HepG2 (cell line): ENCODE results near the gene AP2A2. TPM values are rescaled to one million over a fixed set of nuclear protein-coding genes. Genes with fewer than 3 reads are reported as not detected.

Experiments used
- CEBPZ ChIP-seq: IDR thresholded peaks from 2 replicates; pipeline ENCODE4 v1.6.1; 2012; ENCODE audit warnings: low read length, improper control_type of control experiment
- CTCF ChIP-seq: sonication (generic); formaldehyde crosslinking; IDR thresholded peaks from 2 replicates; pipeline ENCODE4 v1.5.0; 2020; ENCODE audit warnings: mild to moderate bottlenecking, missing genetic modification reagents, moderate library complexity
- HIVEP1 ChIP-seq: sonication (generic); formaldehyde crosslinking; IDR thresholded peaks from 2 replicates; pipeline ENCODE4 v1.4.0; 2020; ENCODE audit warnings: mild to moderate bottlenecking, missing genetic modification reagents
- HMGA1 ChIP-seq: sonication (generic); formaldehyde crosslinking; conservative IDR thresholded peaks from 2 replicates; pipeline ENCODE4 v1.4.0; 2020; ENCODE audit warnings: missing genetic modification reagents
- IKZF5 ChIP-seq: IDR thresholded peaks from 2 replicates; pipeline ENCODE4 v1.6.1; 2018; ENCODE audit warnings: missing genetic modification reagents, mild to moderate bottlenecking, missing compliant biosample characterization
- ISX ChIP-seq: sonication (generic); formaldehyde crosslinking; conservative IDR thresholded peaks from 2 replicates; pipeline ENCODE4 v1.5.0; 2020; ENCODE audit warnings: missing genetic modification reagents
- MLX ChIP-seq: IDR thresholded peaks from 2 replicates; pipeline ENCODE4 v1.6.1; 2016
- NKX3-1 ChIP-seq: sonication (generic); formaldehyde crosslinking; IDR thresholded peaks from 2 replicates; pipeline ENCODE4 v1.5.0; 2020; ENCODE audit warnings: missing genetic modification reagents
- PHB2 ChIP-seq: fragments of 450-650 bp; IDR thresholded peaks from 2 replicates; pipeline ENCODE4 v1.6.1; 2018; ENCODE audit not compliant: partially characterized antibody
- RELA ChIP-seq: sonication (generic); formaldehyde crosslinking; IDR thresholded peaks from 2 replicates; pipeline ENCODE4 v1.4.0; 2020; ENCODE audit warnings: missing genetic modification reagents
- SAP130 ChIP-seq: IDR thresholded peaks from 2 replicates; pipeline ENCODE4 v1.6.1; 2016; ENCODE audit warnings: low read depth
- YEATS2 ChIP-seq: sonication (generic); formaldehyde crosslinking; IDR thresholded peaks from 2 replicates; pipeline ENCODE4 v1.4.0; 2020; ENCODE audit warnings: missing genetic modification reagents, borderline replicate concordance
- ZNF207 ChIP-seq: fragments of 450-650 bp; IDR thresholded peaks from 2 replicates; pipeline ENCODE4 v1.6.1; 2016; ENCODE audit warnings: antibody characterized with exemption, borderline replicate concordance
- ZNF276 ChIP-seq: sonication (generic); formaldehyde crosslinking; IDR thresholded peaks from 2 replicates; pipeline ENCODE4 v1.4.0; 2020; ENCODE audit warnings: mild to moderate bottlenecking, low read depth, missing genetic modification reagents
- ZNF530 ChIP-seq: sonication (generic); formaldehyde crosslinking; IDR thresholded peaks from 2 replicates; pipeline ENCODE4 v1.5.0; 2020; ENCODE audit warnings: low read depth, mild to moderate bottlenecking, missing genetic modification reagents
- ZNF550 ChIP-seq: sonication (generic); formaldehyde crosslinking; IDR thresholded peaks from 2 replicates; pipeline ENCODE4 v1.4.0; 2020; ENCODE audit warnings: mild to moderate bottlenecking, missing genetic modification reagents, borderline replicate concordance
- ZNF574 ChIP-seq: sonication (generic); formaldehyde crosslinking; IDR thresholded peaks from 2 replicates; pipeline ENCODE4 v1.4.0; 2020; ENCODE audit warnings: missing genetic modification reagents
- ZNF670 ChIP-seq: sonication (generic); formaldehyde crosslinking; IDR thresholded peaks from 2 replicates; pipeline ENCODE4 v1.8.0; 2022; ENCODE audit warnings: mild to moderate bottlenecking, missing genetic modification reagents, borderline replicate concordance
- polyA plus RNA-seq, 8 experiments: library from polyadenylated mRNA; depleted of rRNA in 3 of 8; stranded (reverse) in 7 of 8; unstranded in 1 of 8; fragments of >200 nt; fragmentation: Illumina TruSeq in 4 of 8; extraction: Trizol in 4 of 8; gene quantifications; 2 replicates each; pipeline versions ENCODE4 v1.2.1 to v1.2.3, GENCODE V29; 2011 to 2016; ENCODE audit warnings: low read depth in 4 of 8, missing spikeins in 1 of 8, mixed read lengths in 1 of 8; ENCODE audit not compliant: insufficient read depth in 1 of 8
- total RNA-seq, 5 experiments: library from RNA; depleted of rRNA; stranded (reverse); fragments of >200 nt; fragmentation: Illumina TruSeq; extraction: Trizol; gene quantifications; 2 replicates each; pipeline ENCODE4 v1.2.3, GENCODE V29; 2016; ENCODE audit warnings: low read depth in 1 of 5

AP2A2 gene
- total and polyA plus RNA-seq, 2 of the 13 experiments (the other 11 are each of a cell fraction or from before 2014, with no cell fraction given) = 25.7 to 75.7 TPM

GRCh38 chr11:921921-922678 is 3.6 kb upstream of the AP2A2 start (continued):
- TF ChIP-seq CTCF (CRISPR knock-in tag) (peak; percentile 2; the same call in 1 of the 2 replicates), MLX (CRISPR knock-in tag) (0 out of 2 replicates have a peak, but pooled peaks have one; percentile 24), CEBPZ (no peak), ZNF276 (CRISPR knock-in tag) (no peak), IKZF5 (CRISPR knock-in tag) (no peak), ISX (no peak), ZNF550 (CRISPR knock-in tag) (no peak), ZNF574 (no peak), ZNF207 (no peak), YEATS2 (CRISPR knock-in tag) (no peak), SAP130 (CRISPR knock-in tag) (peak; percentile 26; the same call in 1 of the 2 replicates), HMGA1 (CRISPR knock-in tag) (no peak), HIVEP1 (CRISPR knock-in tag) (no peak), PHB2 (no peak), RELA (CRISPR knock-in tag) (no peak), NKX3-1 (CRISPR knock-in tag) (no peak), ZNF670 (CRISPR knock-in tag) (no peak), ZNF530 (CRISPR knock-in tag) (no peak)
